ACC112 (cell line): ENCODE data around the gene RASSF7.

ENCODE experiments used
- H2AFZ ChIP-seq: fragments of 200-600 bp; sonication (generic); one replicate; pipeline ENCODE4 v1.6.0; 2017; ENCODE audit warnings: antibody characterized with exemption, low read length; ENCODE audit not compliant: unreplicated experiment
- H3K27ac ChIP-seq: fragments of 200-600 bp; sonication (generic); 2 replicates; pipeline ENCODE4 v1.5.1; 2014; ENCODE audit warnings: low read depth, mild to moderate bottlenecking, antibody characterized with exemption, low read length, moderate library complexity
- H3K27me3 ChIP-seq: fragments of 200-600 bp; sonication (generic); 2 replicates; pipeline ENCODE4 v1.6.1; 2014; ENCODE audit warnings: mild to moderate bottlenecking, antibody characterized with exemption, low read length, moderate library complexity, mixed read lengths; ENCODE audit not compliant: insufficient read depth
- H3K36me3 ChIP-seq: fragments of 200-600 bp; sonication (generic); 2 replicates; pipeline ENCODE4 v1.6.1; 2016; ENCODE audit warnings: mild to moderate bottlenecking, antibody characterized with exemption, low read length, moderate library complexity, mixed read lengths; ENCODE audit not compliant: insufficient read depth
- H3K4me1 ChIP-seq: fragments of 200-600 bp; sonication (generic); one replicate; pipeline ENCODE4 v1.6.1; 2016; ENCODE audit warnings: low read length, mixed read lengths; ENCODE audit not compliant: insufficient read depth, unreplicated experiment, control insufficient read depth
- H3K4me3 ChIP-seq: fragments of 200-600 bp; sonication (generic); 2 replicates; pipeline ENCODE4 v1.5.1; 2014; ENCODE audit warnings: mild to moderate bottlenecking, low read depth, low read length
- H3K79me2 ChIP-seq: fragments of 200-600 bp; sonication (generic); one replicate; pipeline ENCODE4 v1.6.0; 2016; ENCODE audit warnings: low read length; ENCODE audit not compliant: control insufficient read depth, unreplicated experiment, insufficient read depth

Gene RASSF7

GRCh38 chr11:554428-555226 is 6.1 kb upstream of the RASSF7 start:
- Histone ChIP-seq H3K4me3 (peak overlapping the region; percentile 25; the same call in 1 of the 2 replicates), H3K27me3 (peaks cover 43% of the 10 kb centered on the region), H2AFZ (no peak overlapping the region), H3K79me2 (no peaks in the 10 kb centered on the region), H3K36me3 (no peaks in the 10 kb centered on the region), H3K4me1 (peaks cover 4% of the 10 kb centered on the region), H3K27ac (no peak overlapping the region)

- no peak overlapping the region for H3K27ac ChIP-seq
- peaks cover 4% of the 10 kb centered on the region for H3K4me1 ChIP-seq
- H3K36me3 ChIP-seq: no peaks in the 10 kb centered on the region
- no peaks in the 10 kb centered on the region for H3K79me2 ChIP-seq
- peaks cover 43% of the 10 kb centered on the region for H3K27me3 ChIP-seq
- H3K4me3 ChIP-seq: no peak overlapping the region
- H2AFZ ChIP-seq: no peak overlapping the region
These were observed 5.5 kb upstream of the RASSF7 start for GRCh38 chr11:555227-555779.

GRCh38 chr11:555780-556661 is 4.7 kb upstream of the RASSF7 start:
- Histone ChIP-seq H3K36me3 (no peaks in the 10 kb centered on the region), H3K27ac (no peak overlapping the region), H3K4me3 (no peak overlapping the region), H2AFZ (no peak overlapping the region), H3K27me3 (peaks cover 43% of the 10 kb centered on the region), H3K4me1 (peaks cover 4% of the 10 kb centered on the region), H3K79me2 (no peaks in the 10 kb centered on the region)

- H3K4me1 ChIP-seq: peaks cover 7% of the 10 kb centered on the region
These were observed 4.0 kb upstream of the RASSF7 start for GRCh38 chr11:556662-557256.

GRCh38 chr11:557328-558132 is 3.2 kb upstream of the RASSF7 start:
- Histone ChIP-seq H3K79me2 (no peaks in the 10 kb centered on the region), H3K4me1 (peaks cover 5% of the 10 kb centered on the region), H2AFZ (no peak overlapping the region), H3K36me3 (no peaks in the 10 kb centered on the region), H3K4me3 (no peak overlapping the region), H3K27me3 (peaks cover 43% of the 10 kb centered on the region), H3K27ac (no peak overlapping the region)

More at GRCh38 chr11:556662-557256, 4.0 kb upstream of the RASSF7 start:
- Histone ChIP-seq H2AFZ (no peak overlapping the region), H3K27ac (no peak overlapping the region), H3K36me3 (no peaks in the 10 kb centered on the region), H3K79me2 (no peaks in the 10 kb centered on the region), H3K27me3 (peaks cover 43% of the 10 kb centered on the region), H3K4me3 (no peak overlapping the region)

- H3K27me3 ChIP-seq: peaks cover 43% of the 10 kb centered on the region
- no peaks in the 10 kb centered on the region for H3K79me2 ChIP-seq
- H3K4me1 ChIP-seq: peaks cover 5% of the 10 kb centered on the region
- no peak overlapping the region for H3K4me3 ChIP-seq
- H3K36me3 ChIP-seq: no peaks in the 10 kb centered on the region
- no peak overlapping the region for H2AFZ ChIP-seq
- H3K27ac ChIP-seq: no peak overlapping the region
These were observed 2.3 kb upstream of the RASSF7 start for GRCh38 chr11:558503-558902.

- H3K36me3 ChIP-seq: no peaks in the 10 kb centered on the region
- peaks cover 5% of the 10 kb centered on the region for H3K4me1 ChIP-seq
- H3K27ac ChIP-seq: no peak overlapping the region
- peaks cover 41% of the 10 kb centered on the region for H3K27me3 ChIP-seq
- H3K79me2 ChIP-seq: no peaks in the 10 kb centered on the region
- no peak overlapping the region for H2AFZ ChIP-seq
- no peak overlapping the region for H3K4me3 ChIP-seq
These were observed 1.6 kb upstream of the RASSF7 start for GRCh38 chr11:559020-559620.

- peaks cover 35% of the 10 kb centered on the region for H3K27me3 ChIP-seq
- H3K4me3 ChIP-seq: peak overlapping the region; percentile 92
- H3K27ac ChIP-seq: no peak overlapping the region
- H2AFZ ChIP-seq: no peak overlapping the region
- no peaks in the 10 kb centered on the region for H3K79me2 ChIP-seq
- peaks cover 5% of the 10 kb centered on the region for H3K4me1 ChIP-seq
- no peaks in the 10 kb centered on the region for H3K36me3 ChIP-seq
These were observed 962 bp upstream of the RASSF7 start for GRCh38 chr11:559712-560304.

GRCh38 chr11:561148-562003 is 606 bp downstream of the RASSF7 start:
- H2AFZ ChIP-seq: peak overlapping the region; percentile 84

More at GRCh38 chr11:561148-562003, 606 bp downstream of the RASSF7 start:
- peaks cover 21% of the 10 kb centered on the region for H3K27me3 ChIP-seq
- peak overlapping the region; percentile 92 for H3K4me3 ChIP-seq
- no peaks in the 10 kb centered on the region for H3K36me3 ChIP-seq
- H3K79me2 ChIP-seq: peaks cover 9% of the 10 kb centered on the region
- peaks cover 8% of the 10 kb centered on the region for H3K4me1 ChIP-seq
- no peak overlapping the region for H3K27ac ChIP-seq
